SJSA1 (cell line): Measurements from ENCODE around the gene RETNLB. TPM values are rescaled to one million over a fixed set of nuclear protein-coding genes. Genes with fewer than 3 reads are reported as not detected.

Source experiments
- DNase-seq, 2 experiments: peaks; one replicate each; pipeline ENCODE4 v3.0.0-alpha.2; 2015 to 2020; ENCODE audit warnings: low spot score in 2 of 2, low read depth in 1 of 2
- H3K27ac ChIP-seq: fragments of 250-450 bp; sonication (Bioruptor Pico); 2 replicates; pipeline ENCODE4 v1.5.1; 2020; ENCODE audit warnings: mild to moderate bottlenecking, moderate library complexity
- H3K27me3 ChIP-seq: fragments of 250-450 bp; sonication (Bioruptor Pico); replicated peaks from 2 replicates; pipeline ENCODE4 v1.5.1; 2020; ENCODE audit warnings: mild to moderate bottlenecking, moderate library complexity
- H3K36me3 ChIP-seq: fragments of 250-450 bp; sonication (Bioruptor Pico); 2 replicates; pipeline ENCODE4 v1.5.1; 2020; ENCODE audit warnings: mild to moderate bottlenecking
- H3K4me1 ChIP-seq: fragments of 250-450 bp; sonication (Bioruptor Pico); replicated peaks from 2 replicates; pipeline ENCODE4 v1.6.1; 2021; ENCODE audit warnings: mild to moderate bottlenecking
- H3K4me3 ChIP-seq: fragments of 250-450 bp; sonication (Bioruptor Pico); 2 replicates; pipeline ENCODE4 v1.5.1; 2020; ENCODE audit warnings: mild to moderate bottlenecking
- H3K9me3 ChIP-seq: fragments of 250-450 bp; sonication (Bioruptor Pico); replicated peaks from 2 replicates; pipeline ENCODE4 v1.5.1; 2020; ENCODE audit warnings: mild to moderate bottlenecking
- total RNA-seq: library from RNA; depleted of rRNA; stranded (reverse); fragments of >200 nt; shearing (Covaris generic); gene quantifications from 2 replicates; pipeline ENCODE4 v1.2.3, GENCODE V29; 2014; rRNA removed

The RETNLB gene
- total RNA-seq, 1 experiment from 2014 or later = not detected

GRCh38 chr3:108724101-108724500 lies 33.1 kb downstream of the RETNLB start:
- no peak overlapping the region for H3K27ac ChIP-seq
- no peak overlapping the region for H3K4me3 ChIP-seq
- no peaks in the 10 kb centered on the region for H3K36me3 ChIP-seq
- no peaks in the 10 kb centered on the region for H3K27me3 ChIP-seq
- H3K4me1 ChIP-seq = no peaks in the 10 kb centered on the region
- no peaks in the 10 kb centered on the region for H3K9me3 ChIP-seq
- DNase-seq = no peak

- Histone ChIP-seq H3K4me1 (no peaks in the 10 kb centered on the region), H3K27me3 (no peaks in the 10 kb centered on the region), H3K9me3 (no peaks in the 10 kb centered on the region), H3K36me3 (no peaks in the 10 kb centered on the region), H3K27ac (no peak overlapping the region), H3K4me3 (no peak overlapping the region)
- DNase-seq = no peak
Measured at GRCh38 chr3:108722724-108723123, 34.5 kb downstream of the RETNLB start.

- Histone ChIP-seq H3K4me1 (no peaks in the 10 kb centered on the region), H3K27me3 (no peaks in the 10 kb centered on the region), H3K27ac (no peak overlapping the region), H3K4me3 (no peak overlapping the region), H3K36me3 (no peaks in the 10 kb centered on the region), H3K9me3 (no peaks in the 10 kb centered on the region)
- DNase-seq = no peak
Measured at GRCh38 chr3:108719178-108719806, 37.9 kb downstream of the RETNLB start.

- Histone ChIP-seq H3K4me3 (no peak overlapping the region), H3K27ac (no peak overlapping the region)
- no peak for DNase-seq
Measured at GRCh38 chr3:108718454-108718853, 38.8 kb downstream of the RETNLB start.

DNA sequence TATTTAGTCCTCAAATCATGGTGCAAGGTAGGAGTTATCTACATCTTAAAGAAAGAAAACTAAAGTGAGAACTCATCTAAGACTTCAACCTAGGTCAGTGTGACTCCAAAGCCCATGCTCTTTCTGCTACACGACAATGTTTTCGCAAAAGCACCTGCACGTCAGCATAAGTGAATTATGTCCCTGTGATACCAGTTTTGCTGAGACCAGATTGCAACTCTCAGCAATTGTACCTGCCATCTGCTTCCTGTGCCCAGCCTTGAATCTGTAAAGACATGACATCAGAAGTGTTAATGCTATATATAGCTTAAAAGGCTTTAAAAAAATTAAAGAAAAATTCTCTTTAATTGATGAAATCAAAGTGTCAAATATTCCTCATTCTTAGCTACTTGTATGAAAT lies 43.4 kb downstream of the RETNLB start:
- Histone ChIP-seq H3K36me3 (no peaks in the 10 kb centered on the region), H3K4me3 (no peak overlapping the region), H3K27me3 (no peaks in the 10 kb centered on the region), H3K9me3 (no peaks in the 10 kb centered on the region), H3K4me1 (no peaks in the 10 kb centered on the region), H3K27ac (no peak overlapping the region)
- DNase-seq = no peak

More at GRCh38 chr3:108718454-108718853, 38.8 kb downstream of the RETNLB start:
- Histone ChIP-seq H3K27me3 (no peaks in the 10 kb centered on the region), H3K36me3 (no peaks in the 10 kb centered on the region), H3K9me3 (no peaks in the 10 kb centered on the region), H3K4me1 (no peaks in the 10 kb centered on the region)

DNA sequence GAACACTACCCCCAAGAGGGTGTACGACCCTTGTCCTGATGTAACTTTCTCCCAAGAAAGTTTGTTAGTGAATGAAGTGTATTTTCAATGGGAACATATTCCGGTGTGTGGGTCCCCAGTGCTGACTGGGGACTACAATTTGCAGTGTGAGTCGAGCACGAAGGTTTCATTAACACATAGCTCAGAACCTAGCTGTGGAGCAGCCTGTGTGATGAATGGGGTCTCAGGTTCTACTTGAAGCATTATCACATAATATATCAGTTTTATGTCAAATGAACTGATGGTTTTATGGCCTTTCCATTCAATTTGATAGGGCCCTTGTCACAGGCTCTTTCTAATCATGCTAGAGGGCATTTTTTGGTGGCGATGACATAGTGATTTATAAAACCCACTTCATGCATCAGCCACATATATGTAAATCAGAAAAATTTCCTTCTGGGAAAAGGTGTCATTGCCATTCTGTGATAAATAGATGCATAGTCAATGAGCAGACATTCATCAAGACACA lies 44.1 kb downstream of the RETNLB start:
- Histone ChIP-seq H3K27ac (no peak overlapping the region), H3K9me3 (no peaks in the 10 kb centered on the region)

More for the DNA sequence above, 44.1 kb downstream of the RETNLB start:
- no peaks in the 10 kb centered on the region for H3K4me1 ChIP-seq
- H3K27me3 ChIP-seq = no peaks in the 10 kb centered on the region
- no peak for DNase-seq
- H3K36me3 ChIP-seq = no peaks in the 10 kb centered on the region
- H3K4me3 ChIP-seq = no peak overlapping the region

Other genes starting within 250 kb of the RETNLB start
- gene MYH15, start 246.8 kb downstream of the RETNLB start, total RNA-seq = 0.05 TPM in 1 of 2 replicates, not detected in the other
- 56.1 and 57.0 TPM in 2 replicates for gene CIP2A, start 168.0 kb downstream of the RETNLB start, total RNA-seq
- gene DZIP3, start 167.7 kb downstream of the RETNLB start, total RNA-seq = 13.4 and 13.5 TPM in 2 replicates
- gene TRAT1, start 65.4 kb upstream of the RETNLB start, total RNA-seq = not detected in 2 replicates
- gene GUCA1C, start 196.5 kb upstream of the RETNLB start, total RNA-seq = not detected in 2 replicates